DMS53 treated with DMSO at 0.1 percent for 48 hours (cell line): ENCODE measurements around the gene AP1B1.

Experiments
- DNase-seq: peaks from one replicate; lab custom pipeline; 2025; ENCODE audit not compliant: unreplicated experiment; lab: John Stamatoyannopoulos, UW

AP1B1 gene

GRCh38 chr22:29301716-29302401, 86.5 kb downstream of the AP1B1 start:
- DNase-seq: no peak

GRCh38 chr22:29300807-29301601, 87.4 kb downstream of the AP1B1 start:
- DNase-seq: no peak

- DNase-seq: no peak
Measured at GRCh38 chr22:29300467-29300806, 87.9 kb downstream of the AP1B1 start.

- no peak for DNase-seq
Measured at GRCh38 chr22:29299136-29299900, 89.1 kb downstream of the AP1B1 start.

GRCh38 chr22:29298641-29299040, 89.7 kb downstream of the AP1B1 start:
- no peak for DNase-seq

GRCh38 chr22:29292379-29292778, 96.0 kb downstream of the AP1B1 start:
- no peak for DNase-seq

GRCh38 chr22:29291215-29291614, 97.2 kb downstream of the AP1B1 start:
- no peak for DNase-seq

GRCh38 chr22:29290061-29290460, 98.3 kb downstream of the AP1B1 start:
- no peak for DNase-seq

- no peak for DNase-seq
Measured at GRCh38 chr22:29288837-29289236, 99.5 kb downstream of the AP1B1 start.

- DNase-seq: no peak
Measured at GRCh38 chr22:29284196-29284595, 104.2 kb downstream of the AP1B1 start.

GRCh38 chr22:29277927-29278326, 110.4 kb downstream of the AP1B1 start:
- no peak for DNase-seq
